ENCODE results near the gene FNIP1. TPM values are rescaled to one million over a fixed set of nuclear protein-coding genes. Genes with fewer than 3 reads are reported as not detected.

Gene FNIP1
- total and polyA plus RNA-seq, 2 of the 8 experiments (the other 6 are each of a cell fraction or from before 2014, with no cell fraction given) = 3.5 to 17.3 TPM

DNA sequence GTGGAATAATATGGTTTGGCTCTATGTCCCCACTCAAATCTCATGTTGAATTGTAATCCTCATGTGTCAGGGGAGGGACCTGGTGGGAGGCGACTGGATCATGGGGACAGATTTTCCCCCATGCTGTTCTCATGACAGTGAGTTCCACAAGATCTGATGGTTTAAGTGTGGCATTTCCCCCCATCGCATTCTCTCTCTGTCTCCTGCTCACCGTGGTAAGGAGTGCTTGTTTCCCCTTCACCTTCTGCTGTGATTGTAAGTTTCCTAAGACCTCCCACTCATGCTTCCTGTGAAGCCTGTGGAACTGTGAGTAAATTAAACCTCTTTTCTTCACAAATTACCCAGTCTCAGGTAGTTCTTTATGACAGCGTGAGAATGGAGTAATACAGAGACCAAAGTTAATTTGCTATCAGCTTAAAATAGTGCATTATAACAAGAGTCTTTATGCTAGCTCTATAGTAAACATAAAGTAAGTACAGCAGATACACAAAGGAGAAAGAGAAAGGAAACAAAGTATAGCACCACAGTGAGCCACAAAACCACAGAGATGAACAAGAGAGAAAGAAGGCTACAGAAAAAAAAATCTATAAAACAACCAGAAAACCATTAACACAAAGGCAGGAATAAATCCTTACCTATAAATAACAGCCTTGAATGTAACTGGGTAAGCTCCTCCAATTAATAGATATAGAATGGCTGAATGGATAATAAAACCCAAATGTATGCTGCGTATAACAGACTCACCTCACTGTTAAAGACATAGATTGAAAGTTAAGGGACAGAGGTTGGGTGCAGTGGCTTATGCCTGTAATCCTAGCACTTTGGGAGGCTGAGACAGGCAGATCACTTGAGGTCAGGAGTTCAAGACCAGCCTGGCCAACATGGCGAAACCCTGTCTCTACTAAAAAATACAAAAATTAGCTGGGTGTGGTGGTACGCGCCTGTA is 201.5 kb downstream of the FNIP1 start:
- ChIA-PET POLR2A (ENCODE audit: partially characterized antibody) (no interaction called here), CTCF (ENCODE audit: partially characterized antibody) (interaction anchor here (0.6 kb wide), 1 partner anchor 8 kb away, joined by 3 read pairs; no protein-coding TSS in a partner anchor)
- no peak overlapping the region for H3K14ac ChIP-seq (ENCODE audit: insufficient read length)
- DNase-seq (ENCODE audit: low read depth in 1 of 2, low spot score in 2 of 2) (no peak), FAIRE-seq (no peak)
- H3K4me2 ChIP-seq (ENCODE audit: insufficient read depth in 1 of 2, low read depth in 2 of 2, low read length in 2 of 2) = no peak overlapping the region
- no peaks in the 10 kb centered on the region; the same call in 1 of the 2 replicates for H3K23me2 ChIP-seq (ENCODE audit: low read depth, low read length)
- H3K36me3 ChIP-seq (ENCODE audit: control insufficient read depth in 2 of 4, insufficient read depth in 4 of 4, low read length in 3 of 4) = peaks cover 0 to 3% (median 0%) of the 10 kb centered on the region in 4 experiments; a peak in 1 of 8 replicates
- H4K5ac ChIP-seq (ENCODE audit: insufficient read length, low read depth, low read length) = no peak overlapping the region
- H3K9ac ChIP-seq (replicated peaks in 1 of 4; ENCODE audit: extremely low read depth in 1 of 4, low read depth in 3 of 4, low read length in 3 of 4) = no peak overlapping the region
- H3K27me3 ChIP-seq (replicated peaks in 1 of 4; ENCODE audit: control insufficient read depth in 3 of 4, extremely low read depth in 1 of 4, insufficient read depth in 3 of 4, low read length in 3 of 4) = no peaks in the 10 kb centered on the region
- H3K9me3 ChIP-seq (ENCODE audit: insufficient read depth in 2 of 2, low read depth in 1 of 2, low read length in 1 of 2) = peaks cover 0 to 3% of the 10 kb centered on the region in 2 experiments; a peak in 1 of 4 replicates
- H3K4ac ChIP-seq (replicated peaks; ENCODE audit: insufficient read length, low read depth, low read length) = no peak overlapping the region
- no peak overlapping the region for H3K4me3 ChIP-seq (ENCODE audit: extremely low read depth in 1 of 4, insufficient read depth in 2 of 4, low read depth in 3 of 4, low read length in 4 of 4)
- H4K91ac ChIP-seq (replicated peaks; ENCODE audit: insufficient read length, low read length) = no peak overlapping the region
- H4K20me1 ChIP-seq (replicated peaks in 1 of 2; ENCODE audit: control insufficient read depth in 1 of 2, insufficient read depth in 2 of 2, low read length in 2 of 2) = peaks cover 1% of the 10 kb centered on the region in 2 experiments
- no peak overlapping the region for H3K27ac ChIP-seq (ENCODE audit: low read depth, low read length)
- H2AFZ ChIP-seq (ENCODE audit: low read length) = no peak overlapping the region
- H2BK5ac ChIP-seq (ENCODE audit: low read depth, low read length) = no peak overlapping the region
- H3K4me1 ChIP-seq (replicated peaks in 1 of 4; ENCODE audit: control insufficient read depth in 3 of 4, insufficient read depth in 4 of 4, low read length in 3 of 4) = no peaks in the 10 kb centered on the region
- WGBS, 2 experiments (ENCODE audit: extremely low coverage in 1 of 2, insufficient coverage in 1 of 2, insufficient read length in 1 of 2, insufficient replicate concordance in 2 of 2, low coverage in 1 of 2, low lambda C conversion rate in 2 of 2, missing lambda C conversion rate in 1 of 2) = 96% methylated on average over 8 of the region's 8 CpGs; no CpG with 5 or more reads in 1 of the 2 experiments
- no peak overlapping the region for H2BK12ac ChIP-seq (ENCODE audit: low read depth, low read length)
- peaks cover 0 to 44% of the 10 kb centered on the region in 2 experiments; a peak in 2 of 4 replicates for H3K79me2 ChIP-seq (ENCODE audit: control insufficient read depth in 1 of 2, insufficient read depth in 2 of 2, low read length in 2 of 2)
- H3K18ac ChIP-seq (ENCODE audit: extremely low read depth, low read length) = no peak overlapping the region
- H3K23ac ChIP-seq (ENCODE audit: insufficient read length) = no peak overlapping the region
- no peak overlapping the region for H2BK120ac ChIP-seq (replicated peaks; ENCODE audit: low read depth, low read length)
- no peak overlapping the region for H2BK15ac ChIP-seq (ENCODE audit: low read length)
- H3K56ac ChIP-seq (replicated peaks; ENCODE audit: insufficient read length, low read depth, low read length) = no peak overlapping the region
- no peak overlapping the region for H2BK20ac ChIP-seq (ENCODE audit: low read length)
- H2AK5ac ChIP-seq (ENCODE audit: low read depth, low read length) = no peak overlapping the region
- H3K79me1 ChIP-seq (ENCODE audit: low read depth, low read length) = 0 out of 2 replicates have a peak, but pooled peaks cover 2% of the 10 kb centered on the region
- no peak overlapping the region for H4K8ac ChIP-seq (ENCODE audit: extremely low read depth, insufficient read depth, low read length)
- no peak for TF ChIP-seq SIN3A (conservative IDR thresholded peaks at IDR 0.05 in 1 of 2, IDR thresholded peaks at IDR 0.05 in 1 of 2; ENCODE audit: low read depth in 1 of 2, low read length in 2 of 2)
- TF ChIP-seq EZH2 (IDR thresholded peaks at IDR 0.05; ENCODE audit: low read depth, low read length, severe bottlenecking) = no peak
- no peak for TF ChIP-seq KDM4A (IDR thresholded peaks at IDR 0.05; ENCODE audit: low read depth, low read length, severe bottlenecking)
- no peak for TF ChIP-seq NANOG (IDR thresholded peaks at IDR 0.05; ENCODE audit: insufficient read depth, low read depth, low read length, poor library complexity, severe bottlenecking)
- no peak for TF ChIP-seq RXRA (IDR thresholded peaks at IDR 0.05; ENCODE audit: insufficient read depth, low read depth, low read length)
- TF ChIP-seq, protein P1, sequence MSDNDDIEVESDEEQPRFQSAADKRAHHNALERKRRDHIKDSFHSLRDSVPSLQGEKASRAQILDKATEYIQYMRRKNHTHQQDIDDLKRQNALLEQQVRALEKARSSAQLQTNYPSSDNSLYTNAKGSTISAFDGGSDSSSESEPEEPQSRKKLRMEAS (IDR thresholded peaks at IDR 0.05) = no peak
- no peak for TF ChIP-seq NRF1 (IDR thresholded peaks at IDR 0.05; ENCODE audit: low read depth, low read length)
- no peak for TF ChIP-seq TEAD4 (IDR thresholded peaks at IDR 0.05; ENCODE audit: low read depth, low read length)
- no peak for TF ChIP-seq KDM1A (IDR thresholded peaks at IDR 0.05; ENCODE audit: borderline replicate concordance, low read length)
